Measurements from ENCODE around the gene GGCX. TPM values are rescaled to one million over a fixed set of nuclear protein-coding genes. Genes with fewer than 3 reads are reported as not detected.

The GGCX gene
- total RNA-seq, 1 donor from 2014 or later, result 58.2 TPM

- Mint-ChIP-seq H3K27me3 (ENCODE audit: low read depth) (no peaks in the 10 kb centered on the region), H3K27ac (no peak overlapping the region), H3K4me3 (no peak overlapping the region), H3K36me3 (peaks cover 8% of the 10 kb centered on the region), H3K4me1 (peaks cover 20% of the 10 kb centered on the region), H3K9me3 (no peaks in the 10 kb centered on the region)
- no peak for DNase-seq (ENCODE audit: low spot score in 2 of 2, unreplicated experiment in 2 of 2)
- TF ChIP-seq CTCF (IDR thresholded peaks at IDR 0.05; ENCODE audit: unreplicated experiment), result no peak
Measured at GRCh38 chr2:85557130-85557529, 4.2 kb downstream of the GGCX start.

- Mint-ChIP-seq H3K4me1 (peaks cover 6% of the 10 kb centered on the region), H3K27ac (no peak overlapping the region), H3K36me3 (peaks cover 15% of the 10 kb centered on the region), H3K9me3 (no peaks in the 10 kb centered on the region), H3K4me3 (no peak overlapping the region), H3K27me3 (ENCODE audit: low read depth) (no peaks in the 10 kb centered on the region)
- TF ChIP-seq CTCF (IDR thresholded peaks at IDR 0.05; ENCODE audit: unreplicated experiment), result no peak
- no peak for DNase-seq (ENCODE audit: low spot score in 2 of 2, unreplicated experiment in 2 of 2)
Measured at GRCh38 chr2:85554980-85555612, 6.2 kb downstream of the GGCX start.

DNA sequence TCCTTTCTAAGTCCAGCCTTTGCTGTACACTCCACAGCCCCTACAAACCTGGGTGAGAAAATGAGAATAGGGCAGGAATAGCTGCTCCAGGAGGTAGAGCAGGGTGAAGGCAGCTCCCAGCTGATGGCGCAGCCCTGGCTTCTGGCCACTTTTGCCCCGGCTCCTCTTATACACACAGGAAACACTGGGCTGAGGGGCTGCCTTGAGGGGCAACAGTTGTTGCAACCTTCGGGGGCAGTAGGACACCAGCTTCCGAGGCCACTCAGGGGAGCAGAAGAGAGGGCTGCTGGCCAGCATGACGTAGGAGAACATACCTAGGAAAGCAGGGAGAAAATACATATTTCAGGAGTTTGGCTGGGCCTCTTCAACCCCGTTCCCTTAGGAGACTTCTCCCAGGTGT is 8.1 kb downstream of the GGCX start:
- TF ChIP-seq CTCF (IDR thresholded peaks at IDR 0.05; ENCODE audit: unreplicated experiment), result no peak
- no peak for DNase-seq (ENCODE audit: low spot score in 2 of 2, unreplicated experiment in 2 of 2)
- H3K27me3 Mint-ChIP-seq (ENCODE audit: low read depth), result no peaks in the 10 kb centered on the region
- H3K4me1 Mint-ChIP-seq, result no peaks in the 10 kb centered on the region
- H3K36me3 Mint-ChIP-seq, result peaks cover 18% of the 10 kb centered on the region
- no peak overlapping the region for H3K4me3 Mint-ChIP-seq
- H3K9me3 Mint-ChIP-seq, result no peaks in the 10 kb centered on the region
- H3K27ac Mint-ChIP-seq, result no peak overlapping the region

DNA sequence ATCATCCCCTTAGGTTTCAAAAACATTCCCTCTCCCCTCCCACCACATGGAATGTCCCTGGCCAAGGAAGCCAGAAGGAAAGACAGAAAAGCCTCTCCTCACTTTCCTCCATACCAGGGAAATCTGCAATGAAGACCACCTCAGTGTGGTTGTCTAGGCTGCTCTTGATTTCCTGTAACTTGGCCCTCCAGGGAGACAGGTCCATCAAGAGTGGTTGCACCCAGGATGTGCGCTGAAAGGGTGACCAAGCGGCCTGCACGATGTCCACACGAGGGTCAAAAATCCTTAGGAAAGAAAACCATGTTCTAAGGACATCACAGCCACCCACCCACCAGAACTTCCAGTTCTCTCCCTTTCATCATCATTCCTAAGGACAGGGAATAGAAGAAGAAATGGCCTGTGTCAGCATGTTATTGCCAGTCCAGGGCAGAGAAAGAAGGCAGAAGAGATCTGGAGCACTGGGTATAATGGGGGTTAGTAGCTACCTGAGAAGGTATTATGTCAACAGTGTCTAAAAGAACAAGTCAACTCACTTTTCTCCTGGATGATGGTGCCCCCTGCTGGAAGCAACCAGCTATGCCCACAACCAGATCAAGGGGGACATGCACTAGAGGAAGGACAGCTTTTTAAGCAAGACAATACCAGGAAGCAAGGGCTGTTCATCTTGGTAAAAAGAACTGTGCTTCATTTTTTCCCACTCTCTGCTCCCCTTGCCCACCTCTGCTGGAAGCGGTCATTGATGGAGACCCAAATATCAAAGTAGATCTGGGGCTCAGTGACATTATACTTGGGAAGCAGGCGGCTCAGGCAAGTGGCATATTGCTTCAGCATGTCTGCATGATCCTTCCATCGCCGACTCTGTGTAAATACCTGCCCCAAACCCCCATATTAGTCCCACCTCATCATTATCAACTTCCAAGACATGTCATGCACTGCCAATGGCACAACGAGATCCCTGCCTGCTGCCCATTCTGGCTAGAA is 9.3 kb downstream of the GGCX start:
- no peak overlapping the region for H3K4me3 Mint-ChIP-seq
- peak; percentile 85 for TF ChIP-seq CTCF (IDR thresholded peaks at IDR 0.05; ENCODE audit: unreplicated experiment)
- no peaks in the 10 kb centered on the region for H3K4me1 Mint-ChIP-seq
- H3K27ac Mint-ChIP-seq, result no peak overlapping the region
- no peaks in the 10 kb centered on the region for H3K9me3 Mint-ChIP-seq
- H3K36me3 Mint-ChIP-seq, result peaks cover 14% of the 10 kb centered on the region
- DNase-seq (ENCODE audit: low spot score in 2 of 2, unreplicated experiment in 2 of 2), result peak; percentile 63 to 91
- no peaks in the 10 kb centered on the region for H3K27me3 Mint-ChIP-seq (ENCODE audit: low read depth)

DNA sequence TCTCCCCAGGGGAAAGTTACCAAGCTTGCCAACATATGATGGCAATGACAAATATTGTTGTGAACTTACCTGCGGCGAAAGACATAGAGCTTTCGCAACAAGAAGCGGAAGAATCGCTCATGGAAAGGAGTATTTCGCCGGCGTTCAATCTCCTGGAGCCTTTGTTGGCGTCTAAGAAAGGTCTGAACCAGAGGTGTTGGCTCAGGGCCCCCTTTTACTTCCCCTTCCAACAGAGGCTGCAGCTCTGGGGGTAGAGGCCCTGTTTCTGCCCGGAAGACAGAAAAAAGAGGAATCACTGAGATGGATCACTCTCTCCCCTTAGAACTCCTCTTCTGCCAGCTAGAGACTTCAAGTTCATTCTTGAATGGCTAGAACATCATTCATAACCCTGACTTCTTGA is 10.8 kb downstream of the GGCX start:
- no peak for TF ChIP-seq CTCF (IDR thresholded peaks at IDR 0.05; ENCODE audit: unreplicated experiment)
- Mint-ChIP-seq H3K9me3 (no peaks in the 10 kb centered on the region), H3K27ac (no peak overlapping the region), H3K4me3 (no peak overlapping the region), H3K27me3 (ENCODE audit: low read depth) (no peaks in the 10 kb centered on the region), H3K36me3 (peaks cover 14% of the 10 kb centered on the region), H3K4me1 (no peaks in the 10 kb centered on the region)
- DNase-seq (ENCODE audit: low spot score in 2 of 2, unreplicated experiment in 2 of 2), result no peak

All from mesothelial cell of epicardium (in vitro differentiated cells).